AML-193 (cell line): ENCODE results near the gene NFIB.

Source experiments
- DNase-seq, 2 experiments: peaks; one replicate each; lab custom pipeline; 2025; lab: John Stamatoyannopoulos, UW

The NFIB gene

DNA sequence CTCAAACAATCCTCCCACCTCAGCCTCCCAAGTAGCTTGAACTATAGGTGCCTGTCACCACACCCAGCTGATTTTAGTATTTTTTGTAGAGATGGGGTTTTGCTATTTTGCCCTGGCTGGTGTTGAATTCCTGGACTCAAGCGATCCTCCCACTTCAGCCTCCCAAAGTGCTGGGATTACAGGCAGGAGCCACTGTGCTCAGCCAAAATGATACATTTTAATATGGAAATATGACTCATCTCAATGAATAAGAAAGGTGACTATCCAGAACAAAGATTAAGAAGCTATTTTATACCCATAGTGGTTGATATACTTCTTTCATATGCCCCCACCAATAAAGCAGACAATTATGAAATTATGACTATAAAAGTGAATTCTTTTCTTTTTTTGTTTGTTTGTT, 166.2 kb downstream of the NFIB start:
- DNase-seq = no peak

DNA sequence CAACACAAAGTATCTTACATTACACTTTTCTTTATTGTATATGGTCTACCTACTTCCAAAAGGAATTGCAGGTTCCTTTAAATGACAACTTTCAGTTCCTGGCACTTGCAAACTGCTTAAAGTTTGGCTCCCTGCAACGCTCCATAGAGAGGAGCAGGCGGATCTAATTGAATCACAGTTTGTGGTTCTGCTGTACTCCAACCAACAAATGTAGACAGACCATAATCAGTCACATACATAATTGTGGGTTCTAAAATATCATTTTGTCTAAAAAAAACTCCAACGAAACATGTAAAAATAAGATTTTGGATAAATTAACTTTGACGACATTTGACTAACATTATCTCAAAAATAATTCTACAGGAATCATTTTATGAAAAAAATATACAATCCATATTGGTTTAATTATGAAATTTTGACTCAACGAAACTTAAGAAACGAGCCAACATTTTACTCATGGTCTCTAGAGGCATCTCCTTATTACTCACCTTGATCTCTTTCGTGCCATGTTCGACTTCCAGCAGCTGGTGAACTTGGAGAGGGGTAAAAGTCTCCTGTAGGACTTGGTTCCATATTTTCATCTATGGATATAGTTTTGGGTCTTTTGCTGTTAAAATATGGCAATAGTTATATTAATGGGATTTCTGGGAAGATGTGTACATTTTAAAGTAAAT, 167.6 kb downstream of the NFIB start:
- no peak for DNase-seq

DNA sequence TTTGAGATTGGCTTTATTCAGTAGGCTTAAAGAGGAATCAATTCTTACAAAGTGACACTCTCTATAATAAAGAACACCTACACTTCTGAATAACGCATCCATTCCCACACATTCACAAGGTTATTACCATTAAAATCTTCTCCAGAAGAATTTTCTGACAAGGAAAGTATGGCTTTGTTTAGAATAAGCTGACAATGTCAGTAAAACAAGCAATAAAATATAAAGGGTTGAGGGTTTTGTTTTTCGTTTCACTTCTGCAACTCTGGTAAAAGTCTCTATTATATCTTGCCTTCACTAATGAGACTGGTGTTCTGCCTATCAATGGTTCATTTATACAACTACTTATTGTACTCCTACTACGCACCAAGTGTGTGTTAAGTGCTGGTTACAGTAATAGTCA, 169.7 kb downstream of the NFIB start:
- no peak for DNase-seq

DNA sequence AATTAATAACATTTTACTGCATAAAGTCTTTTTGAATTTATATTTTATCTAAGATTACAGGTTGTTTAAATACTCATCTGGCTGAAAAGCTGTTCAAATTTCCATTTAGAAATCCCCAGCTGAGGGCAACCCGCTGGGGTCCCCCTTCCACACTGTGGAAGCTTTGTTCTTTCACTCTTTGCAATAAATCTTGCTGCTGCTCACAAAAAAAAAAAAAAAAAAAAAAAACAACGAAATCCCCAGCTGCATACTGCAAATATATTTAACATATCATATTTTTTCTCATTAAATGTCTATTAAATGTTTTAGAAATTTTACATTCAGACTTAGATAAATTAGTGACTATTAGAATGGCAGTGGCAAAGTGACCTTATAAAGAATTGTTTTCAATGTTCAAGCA, 172.2 kb downstream of the NFIB start:
- no peak for DNase-seq

GRCh38 chr9:14140096-14140697, 173.7 kb downstream of the NFIB start:
- DNase-seq = no peak

DNA sequence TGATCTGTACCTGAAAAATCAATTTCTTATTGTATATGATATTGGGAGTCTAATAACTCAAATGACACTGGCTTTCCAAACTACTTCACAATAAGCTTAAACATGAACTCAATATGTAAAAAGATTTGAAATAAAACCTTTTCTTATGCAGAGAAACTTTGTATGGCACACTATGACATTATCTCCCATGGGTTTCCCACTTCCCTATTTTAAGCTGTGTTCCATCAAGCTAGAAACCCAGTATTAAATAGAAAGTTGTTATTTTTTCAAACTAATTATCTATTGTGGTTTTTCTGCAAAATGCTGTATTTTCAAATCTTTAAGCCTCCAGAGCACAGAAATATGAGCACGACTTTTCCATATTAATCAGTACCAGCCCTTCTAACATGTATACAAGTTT, 174.7 kb downstream of the NFIB start:
- no peak for DNase-seq

GRCh38 chr9:14136646-14137370, 177.1 kb downstream of the NFIB start:
- no peak for DNase-seq

- no peak for DNase-seq
Observed at GRCh38 chr9:14136047-14136635, 177.8 kb downstream of the NFIB start.

DNA sequence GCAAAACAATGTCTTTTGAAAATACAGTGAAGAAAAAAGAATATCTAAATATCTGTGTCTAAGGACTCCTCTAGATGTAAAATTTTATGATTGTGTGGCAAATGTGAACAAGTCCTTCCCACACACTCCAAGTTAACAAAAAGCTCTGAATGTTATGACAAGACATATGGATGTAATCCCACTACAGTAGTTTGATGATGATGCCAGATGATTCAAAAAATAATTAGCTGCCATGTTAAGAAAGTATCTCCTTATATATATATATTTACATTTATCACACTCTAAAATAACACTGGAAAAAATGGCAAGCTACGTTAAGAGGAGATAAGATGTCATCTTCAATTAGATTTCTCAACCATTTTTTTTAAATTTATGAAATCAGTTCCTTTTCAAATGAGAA, 178.5 kb downstream of the NFIB start:
- no peak for DNase-seq

DNA sequence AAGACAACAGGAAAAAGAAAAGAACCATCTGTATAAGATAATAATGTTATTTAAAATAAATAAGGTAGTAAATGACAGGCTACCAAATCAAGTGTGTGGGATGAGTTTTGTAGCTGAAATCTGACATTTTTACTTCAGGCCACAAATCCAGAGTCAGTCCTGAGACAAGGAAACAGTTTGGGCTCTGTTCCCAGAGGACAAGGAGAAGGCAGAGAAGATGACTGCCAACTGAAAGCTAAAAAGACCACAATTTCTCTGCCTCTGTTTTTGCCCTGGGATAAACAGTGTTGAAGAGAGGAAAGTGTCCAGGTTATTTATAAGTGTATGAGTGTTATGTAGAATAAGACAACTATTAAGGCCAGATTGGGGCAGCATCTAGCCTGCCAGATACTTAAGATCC, 180.5 kb downstream of the NFIB start:
- no peak for DNase-seq

- DNase-seq = no peak
Observed at GRCh38 chr9:14132775-14133174, 181.2 kb downstream of the NFIB start.

DNA sequence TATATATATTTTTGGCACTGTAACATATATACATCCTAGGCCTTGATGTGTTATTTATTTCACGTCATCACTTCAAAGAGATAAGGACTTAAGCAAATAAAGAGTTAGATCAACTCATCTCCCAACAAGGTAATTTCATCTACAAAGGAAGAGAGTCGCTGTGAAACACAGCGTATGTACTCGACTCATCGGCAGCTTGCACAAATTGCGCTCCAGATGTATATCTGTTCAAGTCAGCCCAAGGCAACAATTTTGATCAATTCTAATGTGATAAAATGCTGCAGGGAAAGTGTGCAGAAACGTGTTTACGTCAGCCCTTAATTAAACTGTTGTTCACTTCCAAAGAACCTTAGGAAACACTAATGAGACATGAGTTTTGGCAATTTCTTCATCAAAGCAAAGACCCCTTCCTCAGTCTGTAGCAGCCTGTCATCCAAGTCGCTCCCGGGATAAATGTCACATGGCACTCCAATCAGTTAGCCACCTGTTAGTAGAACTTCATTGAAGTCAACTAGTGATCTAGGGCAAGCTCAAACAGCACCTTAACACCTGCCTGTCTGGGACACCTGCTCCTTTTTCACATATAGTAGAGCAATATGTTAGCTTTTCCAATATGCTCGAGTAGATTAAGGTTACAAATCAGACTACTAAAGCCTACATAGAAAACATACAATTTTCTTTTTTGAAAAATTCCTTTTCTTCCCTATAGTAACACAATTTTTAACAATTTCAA, 182.4 kb downstream of the NFIB start:
- DNase-seq = no peak

- DNase-seq = no peak
Observed at GRCh38 chr9:14127656-14128055, 186.3 kb downstream of the NFIB start.

- no peak for DNase-seq
Observed at GRCh38 chr9:14119694-14120514, 194.0 kb downstream of the NFIB start.

- no peak for DNase-seq
Observed at GRCh38 chr9:14112226-14112625, 201.7 kb downstream of the NFIB start.

DNA sequence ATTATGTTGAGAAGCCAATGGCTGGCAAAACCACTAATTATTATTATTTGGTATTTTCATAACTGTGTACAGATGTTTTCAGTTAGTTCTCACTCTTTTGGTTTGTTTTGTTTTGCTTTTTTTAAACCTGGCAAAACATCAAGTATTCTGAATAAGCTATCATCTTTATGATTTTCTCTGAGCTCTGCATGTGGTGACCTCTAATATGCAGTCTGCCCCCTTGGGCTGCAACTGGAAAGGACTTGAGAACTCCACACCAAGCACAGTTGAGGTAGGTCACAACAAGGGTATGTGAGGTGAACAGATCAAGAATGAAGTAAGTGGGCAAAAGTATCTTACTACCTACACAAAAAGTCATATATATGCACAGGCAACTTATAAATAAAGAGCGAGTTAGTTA, 202.2 kb downstream of the NFIB start:
- no peak for DNase-seq

DNA sequence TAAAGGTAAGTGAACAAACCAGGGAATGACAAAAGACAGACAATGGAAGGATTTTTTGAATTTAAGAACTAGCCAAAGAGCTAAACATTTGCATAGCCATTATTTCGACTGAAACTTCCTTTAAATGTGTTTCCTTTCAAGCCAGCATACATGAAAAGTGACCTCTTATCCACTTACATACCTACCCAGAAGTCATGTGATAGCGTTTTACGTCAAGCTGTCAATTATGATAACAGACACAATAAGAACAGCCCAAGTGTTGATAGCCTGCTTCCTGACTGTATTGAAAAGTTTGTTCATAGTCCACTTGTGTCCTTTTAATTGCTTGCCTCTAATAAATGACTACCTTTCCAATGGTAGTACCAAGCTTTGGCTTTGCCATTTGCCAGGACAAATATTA, 206.0 kb downstream of the NFIB start:
- DNase-seq = no peak

- no peak for DNase-seq
Observed at GRCh38 chr9:14107495-14107894, 206.4 kb downstream of the NFIB start.

DNA sequence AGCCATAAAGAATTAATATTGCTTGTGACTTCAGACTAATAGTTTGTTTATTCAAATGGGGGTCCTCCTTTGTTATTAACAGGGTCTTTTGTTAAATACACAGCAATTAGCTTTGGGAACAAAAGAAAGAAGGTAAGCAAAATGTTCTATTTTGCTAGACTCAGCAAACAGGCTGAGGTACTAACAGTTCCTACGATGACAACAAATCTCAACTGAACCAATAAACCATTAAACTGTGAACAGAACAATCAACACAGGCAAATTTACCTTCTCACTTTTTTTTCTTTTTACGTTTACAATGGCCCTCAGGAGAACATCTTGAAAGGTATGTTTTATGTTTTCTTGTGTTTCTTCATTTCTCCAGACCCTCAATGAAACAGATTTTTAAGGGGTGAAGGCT, 207.2 kb downstream of the NFIB start:
- no peak for DNase-seq

- DNase-seq = no peak
Observed at GRCh38 chr9:14104496-14104895, 209.4 kb downstream of the NFIB start.

GRCh38 chr9:14103115-14103514, 210.8 kb downstream of the NFIB start:
- no peak for DNase-seq

- DNase-seq = no peak
Observed at GRCh38 chr9:14099737-14100136, 214.2 kb downstream of the NFIB start.
